HEK293 (cell line): ENCODE measurements around the gene CEBPE.

Experiments
- CTCF ChIA-PET: fragments of 350-600 bp; formaldehyde crosslinking; extraction: SDS; loops from one replicate; lab custom pipeline; 2021; ENCODE audit warnings: antibody characterized with exemption; lab: Yijun Ruan, JAX
- POLR2A ChIA-PET: fragments of 300-600 bp; formaldehyde crosslinking; extraction: SDS; loops from one replicate; lab custom pipeline; 2020; ENCODE audit warnings: antibody characterized with exemption, inconsistent platforms; lab: Yijun Ruan, JAX
- H3K27ac ChIP-seq: fragments of 200-500 bp; sonication (Bioruptor generic); 2 replicates; pipeline ENCODE4 v1.5.1; 2014; ENCODE audit warnings: low read depth, low read length, control low read depth, inconsistent platforms; ENCODE audit errors: extremely low read depth
- H3K36me3 ChIP-seq, 2 experiments: fragments of 200-500 bp in 1 of 2; sonication (Bioruptor generic) in 1 of 2; 1 replicate in 1 of 2; 2 replicates in 1 of 2; pipeline ENCODE4 v1.5.1; 2014 to 2017; ENCODE audit warnings: inconsistent platforms in 2 of 2, low read length in 2 of 2; ENCODE audit not compliant: control insufficient read depth in 2 of 2, insufficient read depth in 1 of 2
- H3K4me1 ChIP-seq: fragments of 200-500 bp; sonication (Bioruptor generic); 2 replicates; pipeline ENCODE4 v1.5.1; 2014; ENCODE audit warnings: mild to moderate bottlenecking, low read length, inconsistent platforms; ENCODE audit not compliant: control insufficient read depth, insufficient read depth
- H3K4me3 ChIP-seq: 2 replicates; pipeline ENCODE4 v1.5.1; 2011; ENCODE audit warnings: low read depth, mild to moderate bottlenecking, control low read depth, low read length, moderate library complexity
- H3K9me3 ChIP-seq: fragments of 200-500 bp; sonication (Bioruptor generic); 2 replicates; pipeline ENCODE4 v1.5.1; 2014; ENCODE audit warnings: low read depth, low read length, inconsistent platforms; ENCODE audit not compliant: control insufficient read depth, insufficient read depth
- AEBP2 ChIP-seq: fragments of 450-650 bp; formaldehyde crosslinking; IDR thresholded peaks from 2 replicates; pipeline ENCODE4 v1.5.1; 2016; ENCODE audit warnings: missing biosample characterization, missing genetic modification characterization, borderline replicate concordance
- ELK4 ChIP-seq: IDR thresholded peaks from 2 replicates; pipeline ENCODE4 v1.6.1; 2011; ENCODE audit warnings: mild to moderate bottlenecking, low read depth, low read length, borderline replicate concordance
- KLF10 ChIP-seq: fragments of 450-650 bp; IDR thresholded peaks from 2 replicates; pipeline ENCODE4 v1.5.1; 2018; ENCODE audit warnings: missing biosample characterization, mild to moderate bottlenecking, missing genetic modification characterization
- REST ChIP-seq: fragments of 450-650 bp; formaldehyde crosslinking; IDR thresholded peaks from 2 replicates; pipeline ENCODE4 v1.5.1; 2016; ENCODE audit warnings: missing biosample characterization, missing genetic modification characterization
- SCRT2 ChIP-seq: fragments of 450-650 bp; formaldehyde crosslinking; IDR thresholded peaks from 2 replicates; pipeline ENCODE4 v1.5.1; 2016; ENCODE audit warnings: missing biosample characterization, missing genetic modification characterization
- SP7 ChIP-seq: fragments of 450-650 bp; formaldehyde crosslinking; IDR thresholded peaks from 2 replicates; pipeline ENCODE4 v1.5.1; 2016; ENCODE audit warnings: missing biosample characterization, missing genetic modification characterization
- ZBTB20 ChIP-seq: fragments of 450-650 bp; formaldehyde crosslinking; IDR thresholded peaks from 2 replicates; pipeline ENCODE4 v1.5.1; 2016; ENCODE audit warnings: missing biosample characterization, missing genetic modification characterization
- ZBTB26 ChIP-seq: fragments of 450-650 bp; formaldehyde crosslinking; optimal IDR thresholded peaks from 2 replicates; pipeline ENCODE3; 2016; ENCODE audit warnings: missing biosample characterization, mild to moderate bottlenecking, missing genetic modification characterization
- ZBTB7A ChIP-seq: fragments of 450-650 bp; formaldehyde crosslinking; IDR thresholded peaks from 2 replicates; pipeline ENCODE4 v1.5.1; 2016; ENCODE audit warnings: low read depth, missing biosample characterization, missing genetic modification characterization
- ZFP3 ChIP-seq: fragments of 450-650 bp; formaldehyde crosslinking; IDR thresholded peaks from 2 replicates; pipeline ENCODE4 v1.5.1; 2016; ENCODE audit warnings: low read depth, missing biosample characterization, missing genetic modification characterization
- ZIC2 ChIP-seq: fragments of 450-650 bp; formaldehyde crosslinking; IDR thresholded peaks from 2 replicates; pipeline ENCODE4 v1.5.1; 2016; ENCODE audit warnings: missing biosample characterization, missing genetic modification characterization
- ZNF10 ChIP-seq: fragments of 450-650 bp; formaldehyde crosslinking; IDR thresholded peaks from 2 replicates; pipeline ENCODE4 v1.5.1; 2017; ENCODE audit warnings: missing biosample characterization, missing genetic modification characterization
- ZNF112 ChIP-seq: fragments of 450-650 bp; formaldehyde crosslinking; IDR thresholded peaks from 2 replicates; pipeline ENCODE4 v1.5.0; 2017; ENCODE audit warnings: missing biosample characterization, missing genetic modification characterization
- ZNF114 ChIP-seq: fragments of 450-650 bp; formaldehyde crosslinking; IDR thresholded peaks from 2 replicates; pipeline ENCODE4 v1.5.0; 2017; ENCODE audit warnings: missing biosample characterization, missing genetic modification characterization
- ZNF157 ChIP-seq: fragments of 450-650 bp; formaldehyde crosslinking; IDR thresholded peaks from 2 replicates; pipeline ENCODE4 v1.5.1; 2016; ENCODE audit warnings: missing biosample characterization, missing genetic modification characterization
- ZNF214 ChIP-seq: fragments of 450-650 bp; formaldehyde crosslinking; IDR thresholded peaks from 2 replicates; pipeline ENCODE4 v1.5.1; 2017; ENCODE audit warnings: missing biosample characterization, mild to moderate bottlenecking, missing genetic modification characterization, borderline replicate concordance
- ZNF26 ChIP-seq: fragments of 450-650 bp; formaldehyde crosslinking; IDR thresholded peaks from 2 replicates; pipeline ENCODE4 v1.5.1; 2016; ENCODE audit warnings: missing biosample characterization, missing genetic modification characterization
- ZNF324 ChIP-seq: fragments of 450-650 bp; formaldehyde crosslinking; IDR thresholded peaks from 2 replicates; pipeline ENCODE4 v1.5.1; 2016; ENCODE audit warnings: missing biosample characterization, missing genetic modification characterization
- ZNF335 ChIP-seq: fragments of 450-650 bp; formaldehyde crosslinking; conservative IDR thresholded peaks from 2 replicates; pipeline ENCODE4 v1.5.1; 2016; ENCODE audit warnings: missing biosample characterization, missing genetic modification characterization
- ZNF404 ChIP-seq: fragments of 450-650 bp; formaldehyde crosslinking; IDR thresholded peaks from 2 replicates; pipeline ENCODE4 v1.5.1; 2017; ENCODE audit warnings: missing biosample characterization, missing genetic modification characterization
- ZNF785 ChIP-seq: fragments of 450-650 bp; formaldehyde crosslinking; IDR thresholded peaks from 2 replicates; pipeline ENCODE4 v1.5.1; 2016; ENCODE audit warnings: missing biosample characterization, missing genetic modification characterization
- ZNF837 ChIP-seq: fragments of 450-650 bp; formaldehyde crosslinking; IDR thresholded peaks from 2 replicates; pipeline ENCODE4 v1.5.1; 2016; ENCODE audit warnings: missing biosample characterization, missing genetic modification characterization
- ZSCAN16 ChIP-seq: fragments of 450-650 bp; formaldehyde crosslinking; IDR thresholded peaks from 2 replicates; pipeline ENCODE4 v1.5.1; 2016; ENCODE audit warnings: missing biosample characterization, missing genetic modification characterization

Gene CEBPE

GRCh38 chr14:23142826-23143225 lies 23.8 kb upstream of the CEBPE start:
- ChIA-PET CTCF (interaction anchor here (1.1 to 3.2 kb wide), 4 partner anchors 18 to 44 kb away, joined by 4 to 19 read pairs (median 12); no protein-coding TSS in a partner anchor), POLR2A (no interaction called here)
- Histone ChIP-seq H3K9me3 (no peaks in the 10 kb centered on the region), H3K27ac (no peak overlapping the region), H3K4me1 (0 out of 2 replicates have a peak, but pooled peaks cover 2% of the 10 kb centered on the region), H3K4me3 (no peak overlapping the region), H3K36me3 (peaks cover 0 to 10% of the 10 kb centered on the region in 2 experiments; a peak in 1 of 3 replicates)
- TF ChIP-seq ZNF324 (tag by site-specific recombination) (no peak), ZNF26 (no peak), ZSCAN16 (tag by site-specific recombination) (no peak), ZBTB7A (no peak), ZNF785 (no peak), ZNF112 (tag by site-specific recombination) (no peak), ZNF837 (tag by site-specific recombination) (no peak), AEBP2 (no peak), ZNF404 (tag by site-specific recombination) (no peak), ZNF114 (no peak), SCRT2 (tag by site-specific recombination) (no peak), ELK4 (no peak)

- no peak overlapping the region for H3K27ac ChIP-seq
- 0 out of 2 replicates have a peak, but pooled peaks cover 2% of the 10 kb centered on the region for H3K4me1 ChIP-seq
- CTCF ChIA-PET = interaction anchor here (0.9 to 3.2 kb wide), 5 partner anchors 17 to 147 kb away, joined by 3 to 19 read pairs (median 4); no protein-coding TSS in a partner anchor
- POLR2A ChIA-PET = interaction anchor here (0.6 kb wide), 1 partner anchor 46 kb away, joined by 4 read pairs; no protein-coding TSS in a partner anchor
- H3K36me3 ChIP-seq = peaks cover 0 to 10% of the 10 kb centered on the region in 2 experiments; a peak in 1 of 3 replicates
- no peaks in the 10 kb centered on the region for H3K9me3 ChIP-seq
- 0 out of 2 replicates have a peak, but pooled peaks have one; percentile 8 for TF ChIP-seq ZIC2
- peak; percentile 44; the same call in 1 of the 2 replicates for TF ChIP-seq ZNF335 (tag by site-specific recombination)
- TF ChIP-seq ZNF114 = no peak
- peak; percentile 93 for TF ChIP-seq ZBTB20 (tag by site-specific recombination)
- TF ChIP-seq, all 188 proteins: peak for 3
- H3K4me3 ChIP-seq = no peak overlapping the region
Measured at GRCh38 chr14:23141706-23142444, 22.8 kb upstream of the CEBPE start.

GRCh38 chr14:23140371-23140770 lies 21.3 kb upstream of the CEBPE start:
- 0 out of 2 replicates have a peak, but pooled peaks cover 2% of the 10 kb centered on the region for H3K4me1 ChIP-seq
- no peaks in the 10 kb centered on the region for H3K9me3 ChIP-seq
- H3K36me3 ChIP-seq = peaks cover 0 to 10% of the 10 kb centered on the region in 2 experiments; a peak in 1 of 3 replicates
- H3K4me3 ChIP-seq = no peak overlapping the region
- CTCF ChIA-PET = no interaction called here
- POLR2A ChIA-PET = no interaction called here
- H3K27ac ChIP-seq = no peak overlapping the region
- TF ChIP-seq ZFP3 (tag by site-specific recombination) = no peak
- no peak for TF ChIP-seq SP7 (tag by site-specific recombination)
- no peak for TF ChIP-seq REST (tag by site-specific recombination)
- TF ChIP-seq ZBTB26 (tag by site-specific recombination) = no peak
- no peak for TF ChIP-seq KLF10
- no peak for TF ChIP-seq ZNF157 (tag by site-specific recombination)
- no peak for TF ChIP-seq ZNF214 (tag by site-specific recombination)
- no peak for TF ChIP-seq ZNF10 (tag by site-specific recombination)
